ENCODE results near the gene ZNF14. TPM values are rescaled to one million over a fixed set of nuclear protein-coding genes. Genes with fewer than 3 reads are reported as not detected.

ZNF14 gene
- total and polyA plus RNA-seq, 2 of the 13 experiments (the other 11 are each of a cell fraction or from before 2014, with no cell fraction given): 1.9 to 6.2 TPM

- TF ChIP-seq ARID4A (CRISPR knock-in tag; IDR thresholded peaks at IDR 0.05; ENCODE audit: borderline replicate concordance) (peak; percentile 85), RORA (CRISPR knock-in tag; IDR thresholded peaks at IDR 0.05) (no peak), GPBP1L1 (CRISPR knock-in tag; IDR thresholded peaks at IDR 0.05) (no peak), RXRA (CRISPR knock-in tag; IDR thresholded peaks at IDR 0.05) (peak; percentile 32; the same call in 1 of the 2 replicates), BRD4 (CRISPR knock-in tag; IDR thresholded peaks at IDR 0.05) (no peak), FUBP1 (CRISPR knock-in tag; IDR thresholded peaks at IDR 0.05; ENCODE audit: borderline replicate concordance) (no peak), KLF9 (CRISPR knock-in tag; IDR thresholded peaks at IDR 0.05; ENCODE audit: low read depth) (peak; percentile 69; the same call in 1 of the 2 replicates), LCORL (IDR thresholded peaks at IDR 0.05) (no peak), LCORL (CRISPR knock-in tag; IDR thresholded peaks at IDR 0.05) (0 out of 2 replicates have a peak, but pooled peaks have one; percentile 43), ETV5 (CRISPR knock-in tag; IDR thresholded peaks at IDR 0.05; ENCODE audit: borderline replicate concordance) (peak; percentile 21; the same call in 1 of the 2 replicates), KDM2A (CRISPR knock-in tag; IDR thresholded peaks at IDR 0.05; ENCODE audit: borderline replicate concordance, low read depth) (peak; percentile 72), MXD1 (CRISPR knock-in tag; IDR thresholded peaks at IDR 0.05) (peak; percentile 71), REL (CRISPR knock-in tag; conservative IDR thresholded peaks at IDR 0.05) (0 out of 2 replicates have a peak, but pooled peaks have one; percentile 51), ZNF430 (CRISPR knock-in tag; IDR thresholded peaks at IDR 0.05) (0 out of 2 replicates have a peak, but pooled peaks have one; percentile 56), SP5 (CRISPR knock-in tag; IDR thresholded peaks at IDR 0.05; ENCODE audit: borderline replicate concordance, low read depth) (peak; percentile 80), HHEX (CRISPR knock-in tag; IDR thresholded peaks at IDR 0.05) (no peak), CREM (IDR thresholded peaks at IDR 0.05) (peak; percentile 44; the same call in 1 of the 2 replicates), CREM (CRISPR knock-in tag; IDR thresholded peaks at IDR 0.05) (no peak), TMF1 (CRISPR knock-in tag; IDR thresholded peaks at IDR 0.05; ENCODE audit: low read depth) (0 out of 2 replicates have a peak, but pooled peaks have one; percentile 39), SALL1 (CRISPR knock-in tag; IDR thresholded peaks at IDR 0.05) (peak; percentile 84), XRCC5 (optimal IDR thresholded peaks at IDR 0.05; ENCODE audit: low read length) (peak; percentile 20)
Measured at GRCh38 chr19:19732579-19733501, at the start of gene ZNF14 (continued).
